Lower leg skin (tissue), 4 donors: ENCODE measurements around the gene MYO10. TPM values are rescaled to one million over a fixed set of nuclear protein-coding genes. Genes with fewer than 3 reads are reported as not detected.

Experiments
- DNase-seq, 2 donors: peaks; one replicate each; pipeline ENCODE4 v3.0.0-alpha.2; 2019; ENCODE audit warnings: low spot score in 2 of 2
- H3K4me3 ChIP-seq: fragments of 200-600 bp; sonication (generic); 2 replicates; pipeline ENCODE4 v1.5.1; 2017; ENCODE audit warnings: mild to moderate bottlenecking, low read depth; ENCODE audit not compliant: poor library complexity, severe bottlenecking
- POLR2A ChIP-seq, 2 donors: fragments of 450-650 bp; IDR thresholded peaks; one replicate each; pipeline ENCODE4 v1.6.1; 2016 to 2017; ENCODE audit warnings: antibody characterized with exemption in 2 of 2, mild to moderate bottlenecking in 1 of 2, moderate library complexity in 1 of 2
- WGBS, 2 donors: methylation state at CpG; one replicate each; pipeline ENCODE4 v1.1.5; 2018; 5-methylcytosine and 5-hydroxymethylcytosine counted together
- intact Hi-C: fragments of 100-400 bp; cut with DNase I; formaldehyde crosslinking; loops from one replicate; pipeline ENCODE4 v1.15.0; 2023; ENCODE audit warnings: low total_unique reads
- total RNA-seq, 4 donors: library from RNA; depleted of rRNA; stranded (reverse); fragments of >200 nt; gene quantifications; one replicate each; pipeline ENCODE4 v1.1.0, GENCODE V29; 2016
- TF ChIP-seq, protein P1 (sequence below), 3 donors: fragments of 450-650 bp; IDR thresholded peaks; one replicate each; pipeline ENCODE4 v1.5.1; 2016; ENCODE audit warnings: antibody characterized with exemption in 3 of 3, mild to moderate bottlenecking in 3 of 3, moderate library complexity in 2 of 3

The MYO10 gene
- total RNA-seq, 4 donors from 2014 or later: 34.7 to 57.4 (median 47.3) TPM

DNA sequence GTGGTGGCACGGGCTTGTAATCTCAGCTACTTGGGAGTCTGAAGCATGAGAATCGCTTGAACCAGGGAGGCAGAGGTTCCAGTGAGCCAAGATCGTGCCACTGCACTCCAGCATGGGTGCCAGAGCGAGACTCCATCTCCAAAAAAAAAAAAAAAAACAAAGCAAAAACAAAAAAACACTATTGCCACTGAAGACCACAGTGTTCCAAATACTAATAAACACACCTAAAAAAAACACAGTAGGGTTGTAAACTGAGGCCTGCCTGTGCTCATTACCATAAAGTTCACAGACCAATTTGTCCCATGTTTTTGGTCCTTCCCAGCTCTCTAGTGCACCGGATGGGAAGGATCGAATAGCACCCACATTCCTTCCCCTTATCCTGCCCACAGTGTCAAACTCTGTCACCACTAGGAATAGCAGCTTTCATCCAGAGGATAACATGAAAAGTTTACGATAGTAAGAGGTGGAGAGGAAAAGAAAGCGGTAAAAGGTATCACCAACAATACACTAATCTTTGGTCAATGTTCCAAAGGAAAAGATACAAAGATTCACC, 49.2 kb downstream of the MYO10 start:
- TF ChIP-seq POLR2A (IDR thresholded peaks at IDR 0.05): no peak
- TF ChIP-seq, protein P1, sequence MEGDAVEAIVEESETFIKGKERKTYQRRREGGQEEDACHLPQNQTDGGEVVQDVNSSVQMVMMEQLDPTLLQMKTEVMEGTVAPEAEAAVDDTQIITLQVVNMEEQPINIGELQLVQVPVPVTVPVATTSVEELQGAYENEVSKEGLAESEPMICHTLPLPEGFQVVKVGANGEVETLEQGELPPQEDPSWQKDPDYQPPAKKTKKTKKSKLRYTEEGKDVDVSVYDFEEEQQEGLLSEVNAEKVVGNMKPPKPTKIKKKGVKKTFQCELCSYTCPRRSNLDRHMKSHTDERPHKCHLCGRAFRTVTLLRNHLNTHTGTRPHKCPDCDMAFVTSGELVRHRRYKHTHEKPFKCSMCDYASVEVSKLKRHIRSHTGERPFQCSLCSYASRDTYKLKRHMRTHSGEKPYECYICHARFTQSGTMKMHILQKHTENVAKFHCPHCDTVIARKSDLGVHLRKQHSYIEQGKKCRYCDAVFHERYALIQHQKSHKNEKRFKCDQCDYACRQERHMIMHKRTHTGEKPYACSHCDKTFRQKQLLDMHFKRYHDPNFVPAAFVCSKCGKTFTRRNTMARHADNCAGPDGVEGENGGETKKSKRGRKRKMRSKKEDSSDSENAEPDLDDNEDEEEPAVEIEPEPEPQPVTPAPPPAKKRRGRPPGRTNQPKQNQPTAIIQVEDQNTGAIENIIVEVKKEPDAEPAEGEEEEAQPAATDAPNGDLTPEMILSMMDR (IDR thresholded peaks at IDR 0.05): no peak
- no peak overlapping the region for H3K4me3 ChIP-seq
- WGBS, 2 donors: 84 to 95% methylated on average over 8 of the region's 8 CpGs
- no peak for DNase-seq
- intact Hi-C loops: no loop called here

DNA sequence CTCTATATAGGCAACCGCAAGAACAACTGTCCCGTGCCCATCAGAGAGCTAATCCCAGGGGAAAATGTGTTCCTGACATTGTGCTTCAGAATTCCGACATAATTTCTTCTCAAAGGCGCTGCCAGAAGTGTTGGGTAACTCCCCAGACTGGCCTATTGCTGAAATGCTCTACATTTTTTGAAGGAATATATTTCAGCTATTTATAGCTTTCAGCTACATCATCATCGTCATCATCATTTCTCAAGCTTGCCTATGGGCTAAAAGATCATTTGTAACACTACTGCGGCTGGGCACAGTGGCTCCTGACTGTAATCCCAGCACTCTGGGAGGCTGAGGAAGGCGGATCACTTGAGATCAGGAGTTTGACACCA, 49.7 kb downstream of the MYO10 start:
- intact Hi-C loops: no loop called here
- 56 to 60% methylated on average over 7 of the region's 7 CpGs for WGBS, 2 donors
- H3K4me3 ChIP-seq: no peak overlapping the region
- peak in 1 of 2 donors; percentile 28 for DNase-seq
- TF ChIP-seq, protein P1 (IDR thresholded peaks at IDR 0.05): no peak
- TF ChIP-seq POLR2A (IDR thresholded peaks at IDR 0.05): no peak

DNA sequence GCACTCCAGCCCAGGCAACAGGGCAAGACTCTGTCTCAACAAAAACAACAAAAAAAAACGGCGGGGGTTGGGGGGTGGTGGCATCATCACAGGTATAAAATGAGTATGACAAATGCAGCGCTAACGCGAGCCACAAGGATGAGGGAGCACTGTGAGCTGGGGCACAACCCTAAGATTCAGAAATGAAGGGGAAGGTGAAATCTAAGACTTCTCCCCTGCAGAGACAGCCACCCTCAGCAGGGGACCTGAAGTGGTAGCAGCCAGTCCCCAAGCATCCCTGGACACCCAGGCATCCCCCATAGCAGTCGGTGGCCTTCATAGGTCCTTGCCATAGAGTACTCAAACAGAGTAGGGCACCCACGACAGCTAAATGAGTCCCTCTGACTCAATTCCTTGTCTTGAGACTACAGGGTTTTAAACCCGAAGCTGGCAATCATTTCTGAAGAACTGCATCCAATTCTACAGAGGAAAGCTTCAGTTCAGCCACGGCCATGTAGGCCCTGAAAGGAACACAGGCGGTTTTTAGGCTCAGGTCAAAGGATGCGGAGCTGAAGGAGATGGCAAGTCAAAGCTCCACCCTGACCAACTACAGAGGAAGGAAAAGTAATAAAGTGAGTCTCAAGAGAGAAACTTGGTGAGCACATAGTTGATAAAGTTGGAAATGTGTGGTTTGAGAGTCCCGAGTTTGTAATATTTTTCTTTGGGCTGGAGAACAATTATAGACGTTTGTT, 50.3 kb downstream of the MYO10 start:
- no peak for DNase-seq
- 74 to 79% methylated on average over 13 of the region's 13 CpGs for WGBS, 2 donors
- TF ChIP-seq POLR2A (IDR thresholded peaks at IDR 0.05): no peak
- TF ChIP-seq, protein P1 (IDR thresholded peaks at IDR 0.05): no peak
- intact Hi-C loops: no loop called here
- no peak overlapping the region for H3K4me3 ChIP-seq

DNA sequence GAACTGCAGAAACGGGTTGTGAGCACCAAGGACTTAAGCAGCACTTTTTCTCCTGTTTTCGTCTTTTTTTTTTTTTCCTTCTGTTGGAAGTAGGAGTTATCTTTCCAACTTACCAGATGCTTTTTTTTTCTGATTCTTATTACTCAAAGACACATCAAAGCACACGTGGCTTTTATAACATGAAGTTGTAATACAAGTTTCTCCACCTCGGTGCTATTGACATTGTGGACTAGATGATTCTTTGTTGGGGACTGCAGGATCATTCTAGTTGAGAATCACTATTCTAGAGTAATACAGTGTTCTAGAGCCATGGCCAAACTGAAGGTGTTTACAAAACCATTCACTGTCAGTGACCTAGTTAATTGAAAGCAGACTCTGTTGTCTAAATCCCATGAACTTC, 51.5 kb downstream of the MYO10 start:
- 40 to 47% methylated on average over 4 of the region's 4 CpGs for WGBS, 2 donors
- no peak for DNase-seq
- intact Hi-C loops: no loop called here
- TF ChIP-seq, protein P1 (IDR thresholded peaks at IDR 0.05): no peak
- no peak for TF ChIP-seq POLR2A (IDR thresholded peaks at IDR 0.05)
- no peak overlapping the region for H3K4me3 ChIP-seq

DNA sequence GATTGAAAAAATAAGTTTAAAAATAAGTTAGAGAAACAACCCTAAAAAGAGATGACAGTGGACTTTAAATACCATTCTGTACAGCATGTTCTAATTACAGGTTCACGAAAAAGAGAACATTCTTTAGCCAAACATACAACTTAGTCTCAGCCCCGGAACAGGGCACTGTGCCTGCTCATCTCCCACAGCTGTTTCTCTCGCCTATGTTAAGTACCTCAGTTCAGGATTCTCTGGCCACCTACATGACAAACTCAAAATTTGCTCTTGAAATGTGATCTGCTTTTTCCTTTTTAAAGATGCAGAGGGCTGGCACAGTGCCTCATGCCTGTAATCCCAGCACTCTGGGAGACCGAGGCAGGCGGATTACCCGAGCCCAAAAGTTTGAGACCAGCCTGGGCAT, 52.3 kb downstream of the MYO10 start:
- no peak for DNase-seq
- TF ChIP-seq POLR2A (IDR thresholded peaks at IDR 0.05): no peak
- TF ChIP-seq, protein P1 (IDR thresholded peaks at IDR 0.05): no peak
- intact Hi-C loops: no loop called here
- 77 to 82% methylated on average over 6 of the region's 6 CpGs for WGBS, 2 donors
- H3K4me3 ChIP-seq: no peak overlapping the region
